Esophagus muscularis mucosa (tissue), 4 donors: ENCODE results near the gene MBP. TPM values are rescaled to one million over a fixed set of nuclear protein-coding genes. Genes with fewer than 3 reads are reported as not detected.
A peak's percentile ranks its signal among the peaks of the same experiment; 100 is the strongest.

Source experiments
- DNase-seq: peaks from one replicate; pipeline ENCODE4 v3.0.0-alpha.2; 2017; ENCODE audit errors: extremely low spot score
- H3K27ac ChIP-seq, 4 donors: fragments of 200-600 bp; sonication (generic); replicated peaks in 1 of 4; 1 replicate in 3 of 4; 2 replicates in 1 of 4; pipeline ENCODE4 v1.5.1; 2016 to 2019; ENCODE audit warnings: mild to moderate bottlenecking in 1 of 4
- H3K27me3 ChIP-seq, 4 donors: fragments of 200-600 bp; sonication (generic); one replicate each; pipeline versions ENCODE4 v1.5.1 to v1.6.0; 2016 to 2019
- H3K36me3 ChIP-seq, 4 donors: fragments of 200-600 bp; sonication (generic); one replicate each; pipeline ENCODE4 v1.5.1; 2016 to 2019
- H3K4me1 ChIP-seq, 4 donors: fragments of 200-600 bp; sonication (generic); one replicate each; pipeline ENCODE4 v1.5.1; 2016 to 2019
- H3K4me3 ChIP-seq, 4 donors: fragments of 200-600 bp; sonication (generic); 1 replicate in 2 of 4; 2 replicates in 2 of 4; pipeline ENCODE4 v1.5.1; 2016 to 2019; ENCODE audit warnings: mild to moderate bottlenecking in 4 of 4, moderate library complexity in 1 of 4
- H3K9me3 ChIP-seq, 4 donors: fragments of 200-600 bp; sonication (generic); 1 replicate in 3 of 4; 2 replicates in 1 of 4; pipeline ENCODE4 v1.5.1; 2016 to 2019
- EP300 ChIP-seq: sonication (generic); formaldehyde crosslinking; IDR thresholded peaks from one replicate; pipeline ENCODE4 v1.6.1; 2017; ENCODE audit warnings: antibody characterized with exemption
- POLR2A ChIP-seq: fragments of 450-650 bp; IDR thresholded peaks from one replicate; pipeline ENCODE4 v1.6.1; 2017; ENCODE audit warnings: antibody characterized with exemption, moderate library complexity, mild to moderate bottlenecking, low read depth
- POLR2AphosphoS5 ChIP-seq, 2 donors: sonication (generic); formaldehyde crosslinking; IDR thresholded peaks; one replicate each; pipeline ENCODE4 v1.6.1; 2017; ENCODE audit warnings: antibody characterized with exemption in 2 of 2
- WGBS: methylation state at CpG from one replicate; pipeline ENCODE4 v1.1.5; 2018; 5-methylcytosine and 5-hydroxymethylcytosine counted together
- intact Hi-C: fragments of 100-400 bp; cut with DNase I; formaldehyde crosslinking; loops from one replicate; pipeline ENCODE4 v1.15.1; 2023
- total RNA-seq, 4 donors: library from RNA; depleted of rRNA; stranded (reverse); fragments of >200 nt; gene quantifications; one replicate each; pipeline versions ENCODE4 v1.1.0 to v1.2.1, GENCODE V29; 2016
- TF ChIP-seq, protein P1 (sequence below), 3 experiments: fragments of 200-600 bp in 2 of 3; fragments of 450-650 bp in 1 of 3; sonication (generic) in 2 of 3; IDR thresholded peaks; one replicate each; pipeline ENCODE4 v1.5.1; 2017 to 2019; ENCODE audit warnings: antibody characterized with exemption in 3 of 3, mild to moderate bottlenecking in 2 of 3, moderate library complexity in 1 of 3

MBP gene
- total RNA-seq, 4 donors from 2014 or later = 21.9 to 31.3 (median 27.3) TPM

DNA sequence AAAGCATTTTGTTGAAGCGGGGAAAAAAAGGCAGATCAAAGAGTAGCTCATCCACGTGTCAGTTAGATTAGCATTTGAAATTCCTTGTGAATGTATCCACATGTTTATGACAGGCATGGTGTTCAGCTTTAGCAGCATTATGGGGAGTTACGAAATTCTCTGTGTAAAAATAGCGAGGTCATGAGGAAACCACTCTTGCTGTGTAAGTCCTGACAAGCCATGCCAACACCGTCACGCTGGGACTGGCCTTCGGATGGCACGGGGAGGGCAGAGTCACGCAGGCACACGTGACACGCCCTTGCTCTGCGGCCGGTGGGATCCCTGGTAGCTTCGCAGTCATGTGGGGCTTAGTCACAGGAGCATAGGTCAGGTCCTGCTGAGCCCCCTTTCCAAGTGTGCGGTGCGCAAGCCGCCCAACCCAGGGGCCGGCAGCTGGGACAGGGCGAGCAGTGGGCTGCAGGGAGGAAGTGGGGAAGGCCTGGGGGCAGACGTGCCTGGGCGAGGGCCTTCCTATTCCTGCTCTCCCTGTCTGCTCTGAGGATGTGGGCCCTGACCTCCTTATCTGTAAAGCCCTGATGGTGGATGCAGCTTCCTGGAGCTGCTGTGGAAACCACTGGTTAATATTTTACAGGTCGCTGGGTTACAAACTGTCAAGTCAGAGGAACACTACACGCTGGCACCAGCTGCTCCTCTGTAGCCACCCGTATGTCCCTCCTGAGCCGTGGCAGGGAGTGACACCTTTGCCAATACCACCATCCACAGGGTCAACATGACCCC is 18.0 kb downstream of the MBP start:
- Histone ChIP-seq H3K9me3 (no peaks in the 10 kb centered on the region), H3K4me1 (peaks cover 17 to 29% (median 25%) of the 10 kb centered on the region in 4 donors), H3K27ac (peak overlapping the region; percentile 62 to 68 (median 64)), H3K27me3 (no peaks in the 10 kb centered on the region), H3K4me3 (no peak overlapping the region), H3K36me3 (no peaks in the 10 kb centered on the region)
- peak; percentile 49 to 70 for TF ChIP-seq POLR2AphosphoS5 (IDR thresholded peaks at IDR 0.05)
- TF ChIP-seq, protein P1, sequence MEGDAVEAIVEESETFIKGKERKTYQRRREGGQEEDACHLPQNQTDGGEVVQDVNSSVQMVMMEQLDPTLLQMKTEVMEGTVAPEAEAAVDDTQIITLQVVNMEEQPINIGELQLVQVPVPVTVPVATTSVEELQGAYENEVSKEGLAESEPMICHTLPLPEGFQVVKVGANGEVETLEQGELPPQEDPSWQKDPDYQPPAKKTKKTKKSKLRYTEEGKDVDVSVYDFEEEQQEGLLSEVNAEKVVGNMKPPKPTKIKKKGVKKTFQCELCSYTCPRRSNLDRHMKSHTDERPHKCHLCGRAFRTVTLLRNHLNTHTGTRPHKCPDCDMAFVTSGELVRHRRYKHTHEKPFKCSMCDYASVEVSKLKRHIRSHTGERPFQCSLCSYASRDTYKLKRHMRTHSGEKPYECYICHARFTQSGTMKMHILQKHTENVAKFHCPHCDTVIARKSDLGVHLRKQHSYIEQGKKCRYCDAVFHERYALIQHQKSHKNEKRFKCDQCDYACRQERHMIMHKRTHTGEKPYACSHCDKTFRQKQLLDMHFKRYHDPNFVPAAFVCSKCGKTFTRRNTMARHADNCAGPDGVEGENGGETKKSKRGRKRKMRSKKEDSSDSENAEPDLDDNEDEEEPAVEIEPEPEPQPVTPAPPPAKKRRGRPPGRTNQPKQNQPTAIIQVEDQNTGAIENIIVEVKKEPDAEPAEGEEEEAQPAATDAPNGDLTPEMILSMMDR (IDR thresholded peaks at IDR 0.05) = no peak
- DNase-seq = no peak
- intact Hi-C loops = no loop called here
- WGBS = 80% methylated on average over 13 of the region's 25 CpGs

DNA sequence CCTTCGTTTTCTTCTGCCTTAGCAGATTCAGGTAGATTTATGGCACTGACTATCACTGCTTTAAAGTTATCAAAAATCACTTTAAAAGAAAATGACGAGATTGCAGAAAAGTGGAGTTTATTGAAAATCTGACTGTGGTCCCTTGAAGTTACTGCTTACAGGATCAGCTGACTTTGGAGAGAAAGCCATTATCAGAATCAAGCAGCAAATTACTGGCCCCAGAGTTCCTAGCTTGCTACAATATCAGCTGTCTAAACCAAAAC is 18.5 kb downstream of the MBP start:
- DNase-seq = no peak
- intact Hi-C loops = no loop called here
- WGBS = 75% methylated on average over 2 of the region's 2 CpGs
- H3K27ac ChIP-seq = peak overlapping the region in 3 of 4 donors; percentile 31 to 52 (median 35)
- H3K9me3 ChIP-seq = no peaks in the 10 kb centered on the region
- H3K4me1 ChIP-seq = peaks cover 17 to 31% (median 25%) of the 10 kb centered on the region in 4 donors
- H3K27me3 ChIP-seq = no peaks in the 10 kb centered on the region
- TF ChIP-seq POLR2AphosphoS5 (IDR thresholded peaks at IDR 0.05) (no peak), POLR2A (no peak), EP300 (no peak)
- TF ChIP-seq, protein P1 (IDR thresholded peaks at IDR 0.05) = no peak
- H3K36me3 ChIP-seq = no peaks in the 10 kb centered on the region
- no peak overlapping the region for H3K4me3 ChIP-seq

DNA sequence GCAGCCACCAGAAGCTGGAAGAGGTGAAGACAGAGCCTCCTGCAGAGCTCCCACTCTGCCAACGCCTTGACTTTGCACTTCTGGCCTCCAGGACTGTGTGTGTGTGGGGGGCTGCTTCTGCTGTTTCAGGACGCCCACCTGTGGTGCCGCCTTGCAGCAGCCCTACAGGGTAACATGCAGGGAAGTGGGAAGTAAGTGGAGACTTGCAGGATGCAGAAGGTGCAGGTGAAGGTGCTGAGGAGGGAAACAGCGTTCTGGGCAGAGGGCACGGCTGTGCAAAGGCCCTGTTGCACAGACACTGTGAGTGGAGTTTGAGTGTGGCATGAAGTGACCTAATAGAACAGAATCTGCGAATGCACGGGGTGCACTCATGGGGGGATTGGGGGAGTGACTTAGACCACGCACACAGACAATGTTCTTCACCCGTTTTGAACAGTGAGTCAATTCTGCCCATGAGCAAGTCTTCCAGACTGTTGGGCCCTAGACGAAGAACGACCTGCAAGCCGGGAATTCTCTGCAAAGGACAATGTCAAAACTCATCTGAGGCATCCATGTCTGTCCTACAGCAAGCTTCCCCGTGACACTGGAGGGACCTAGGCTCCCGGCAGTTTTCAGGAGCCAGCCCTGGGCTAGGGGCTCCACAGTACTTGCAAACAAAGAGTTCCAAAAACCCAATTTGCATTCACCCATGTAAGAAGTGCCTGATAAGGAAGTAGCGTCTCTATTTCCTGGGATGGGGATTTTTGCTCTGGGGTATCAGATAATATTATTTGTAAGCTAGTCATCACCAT is 19.0 kb downstream of the MBP start:
- Histone ChIP-seq H3K27me3 (no peaks in the 10 kb centered on the region), H3K27ac (peak overlapping the region in 3 of 4 donors; percentile 31 to 52 (median 35)), H3K4me1 (peaks cover 17 to 37% (median 26%) of the 10 kb centered on the region in 4 donors), H3K9me3 (no peaks in the 10 kb centered on the region), H3K36me3 (no peaks in the 10 kb centered on the region), H3K4me3 (no peak overlapping the region)
- intact Hi-C loops = no loop called here
- WGBS = 93% methylated on average over 15 of the region's 15 CpGs
- no peak for TF ChIP-seq EP300
- no peak for TF ChIP-seq POLR2AphosphoS5 (IDR thresholded peaks at IDR 0.05)
- TF ChIP-seq, protein P1 (IDR thresholded peaks at IDR 0.05) = no peak
- TF ChIP-seq POLR2A = no peak
- no peak for DNase-seq

DNA sequence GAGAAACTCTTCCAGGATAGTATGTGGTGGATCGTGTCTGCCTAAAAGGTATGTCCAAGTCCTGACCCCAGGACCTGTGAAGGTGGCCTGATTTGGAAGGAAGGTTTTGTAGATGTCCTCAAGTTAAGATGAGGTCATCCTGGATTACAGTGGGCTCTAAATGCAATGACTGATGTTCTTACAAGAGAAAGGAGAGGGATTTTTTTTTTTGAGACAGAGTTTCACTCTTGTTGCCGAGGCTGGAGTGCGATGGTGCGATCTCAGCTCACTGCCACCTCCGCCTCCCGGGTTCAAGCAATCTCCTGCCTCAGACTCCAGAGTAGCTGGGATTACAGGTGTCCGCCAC is 19.9 kb downstream of the MBP start:
- WGBS = 79% methylated on average over 7 of the region's 7 CpGs
- Histone ChIP-seq H3K4me1 (peaks cover 26 to 43% (median 35%) of the 10 kb centered on the region in 4 donors), H3K27me3 (no peaks in the 10 kb centered on the region), H3K4me3 (no peak overlapping the region), H3K36me3 (no peaks in the 10 kb centered on the region), H3K9me3 (no peaks in the 10 kb centered on the region), H3K27ac (peak overlapping the region in 3 of 4 donors; percentile 14 to 42 (median 31))
- intact Hi-C loops = no loop called here
- no peak for DNase-seq
- TF ChIP-seq, protein P1 (IDR thresholded peaks at IDR 0.05) = no peak
- TF ChIP-seq POLR2AphosphoS5 (IDR thresholded peaks at IDR 0.05) = no peak
- no peak for TF ChIP-seq POLR2A
- TF ChIP-seq EP300 = no peak
